ENCODE measurements around the gene MGMT. TPM values are rescaled to one million over a fixed set of nuclear protein-coding genes. Genes with fewer than 3 reads are reported as not detected.

MGMT gene
- total RNA-seq, 1 experiment from 2014 or later = 21.2 TPM

- Histone ChIP-seq H3K36me3 (ENCODE audit: low read depth) (no peaks in the 10 kb centered on the region), H3K4me3 (no peak overlapping the region), H3K9me3 (ENCODE audit: insufficient read depth, low read depth) (no peaks in the 10 kb centered on the region), H3K27ac (no peak overlapping the region), H2AFZ (no peak overlapping the region), H3K79me2 (ENCODE audit: low read depth) (no peaks in the 10 kb centered on the region), H3K4me2 (no peak overlapping the region), H3K9me2 (ENCODE audit: insufficient read depth) (no peaks in the 10 kb centered on the region), H3K27me3 (ENCODE audit: insufficient read depth, low read depth) (no peaks in the 10 kb centered on the region), H3K4me1 (replicated peaks; ENCODE audit: insufficient read depth) (no peaks in the 10 kb centered on the region), H4K20me1 (ENCODE audit: insufficient read depth) (no peaks in the 10 kb centered on the region), H3F3A (ENCODE audit: insufficient read depth, low read depth) (no peaks in the 10 kb centered on the region)
- TF ChIP-seq EZH2 (IDR thresholded peaks at IDR 0.05; ENCODE audit: low read depth) (no peak), CTCF (conservative IDR thresholded peaks at IDR 0.05) (no peak)
- intact Hi-C loops (cut with micrococcal nuclease; ENCODE audit: unreplicated experiment) = no loop called here
- no TSS peak for BruUV-seq (replicated peaks)
- ChIA-PET CTCF (no interaction called here), POLR2A (ENCODE audit: unreplicated experiment) (no interaction called here)
- DNase-seq = no peak
These were observed 214.8 kb downstream of the MGMT start for GRCh38 chr10:129681856-129682255.

GRCh38 chr10:129683519-129683918 is 216.5 kb downstream of the MGMT start:
- no peak overlapping the region for H3K4me3 ChIP-seq
- H3K4me1 ChIP-seq (replicated peaks; ENCODE audit: insufficient read depth) = no peaks in the 10 kb centered on the region
- no peaks in the 10 kb centered on the region for H3K79me2 ChIP-seq (ENCODE audit: low read depth)
- H3K4me2 ChIP-seq = no peak overlapping the region
- no peaks in the 10 kb centered on the region for H3K27me3 ChIP-seq (ENCODE audit: insufficient read depth, low read depth)
- no peak overlapping the region for H2AFZ ChIP-seq
- H3K36me3 ChIP-seq (ENCODE audit: low read depth) = no peaks in the 10 kb centered on the region
- ChIA-PET POLR2A (ENCODE audit: unreplicated experiment) (no interaction called here), CTCF (no interaction called here)
- no peak for TF ChIP-seq CTCF (conservative IDR thresholded peaks at IDR 0.05)
- TF ChIP-seq EZH2 (IDR thresholded peaks at IDR 0.05; ENCODE audit: low read depth) = no peak
- H3K9me3 ChIP-seq (ENCODE audit: insufficient read depth, low read depth) = no peaks in the 10 kb centered on the region
- no peaks in the 10 kb centered on the region for H3K9me2 ChIP-seq (ENCODE audit: insufficient read depth)
- H3K27ac ChIP-seq = no peak overlapping the region
- no peaks in the 10 kb centered on the region for H3F3A ChIP-seq (ENCODE audit: insufficient read depth, low read depth)
- DNase-seq = no peak
- no peaks in the 10 kb centered on the region for H4K20me1 ChIP-seq (ENCODE audit: insufficient read depth)
- intact Hi-C loops (cut with micrococcal nuclease; ENCODE audit: unreplicated experiment) = no loop called here
- no TSS peak for BruUV-seq (replicated peaks)

GRCh38 chr10:129683920-129684319 is 216.9 kb downstream of the MGMT start:
- Histone ChIP-seq H3F3A (ENCODE audit: insufficient read depth, low read depth) (no peaks in the 10 kb centered on the region), H3K4me2 (no peak overlapping the region), H3K9me3 (ENCODE audit: insufficient read depth, low read depth) (no peaks in the 10 kb centered on the region), H3K27ac (no peak overlapping the region), H3K36me3 (ENCODE audit: low read depth) (no peaks in the 10 kb centered on the region), H3K9me2 (ENCODE audit: insufficient read depth) (no peaks in the 10 kb centered on the region), H2AFZ (no peak overlapping the region), H4K20me1 (ENCODE audit: insufficient read depth) (no peaks in the 10 kb centered on the region), H3K4me3 (no peak overlapping the region), H3K79me2 (ENCODE audit: low read depth) (no peaks in the 10 kb centered on the region), H3K4me1 (replicated peaks; ENCODE audit: insufficient read depth) (no peaks in the 10 kb centered on the region), H3K27me3 (ENCODE audit: insufficient read depth, low read depth) (no peaks in the 10 kb centered on the region)
- ChIA-PET CTCF (no interaction called here), POLR2A (ENCODE audit: unreplicated experiment) (no interaction called here)
- no TSS peak for BruUV-seq (replicated peaks)
- DNase-seq = no peak
- TF ChIP-seq EZH2 (IDR thresholded peaks at IDR 0.05; ENCODE audit: low read depth) = no peak
- intact Hi-C loops (cut with micrococcal nuclease; ENCODE audit: unreplicated experiment) = no loop called here

GRCh38 chr10:129685271-129685670 is 218.2 kb downstream of the MGMT start:
- no peak for DNase-seq
- no peaks in the 10 kb centered on the region for H3K9me2 ChIP-seq (ENCODE audit: insufficient read depth)
- no peak overlapping the region for H3K27ac ChIP-seq
- ChIA-PET POLR2A (ENCODE audit: unreplicated experiment) (no interaction called here), CTCF (no interaction called here)
- no peak overlapping the region for H2AFZ ChIP-seq
- TF ChIP-seq EZH2 (IDR thresholded peaks at IDR 0.05; ENCODE audit: low read depth) (no peak), CTCF (conservative IDR thresholded peaks at IDR 0.05) (no peak)
- no peak overlapping the region for H3K4me3 ChIP-seq
- no peaks in the 10 kb centered on the region for H3K4me1 ChIP-seq (replicated peaks; ENCODE audit: insufficient read depth)
- intact Hi-C loops (cut with micrococcal nuclease; ENCODE audit: unreplicated experiment) = no loop called here
- H3K4me2 ChIP-seq = no peak overlapping the region
- H3K79me2 ChIP-seq (ENCODE audit: low read depth) = no peaks in the 10 kb centered on the region
- BruUV-seq (replicated peaks) = no TSS peak
- no peaks in the 10 kb centered on the region for H3F3A ChIP-seq (ENCODE audit: insufficient read depth, low read depth)
- no peaks in the 10 kb centered on the region for H3K27me3 ChIP-seq (ENCODE audit: insufficient read depth, low read depth)
- no peaks in the 10 kb centered on the region for H3K9me3 ChIP-seq (ENCODE audit: insufficient read depth, low read depth)
- H4K20me1 ChIP-seq (ENCODE audit: insufficient read depth) = no peaks in the 10 kb centered on the region
- H3K36me3 ChIP-seq (ENCODE audit: low read depth) = no peaks in the 10 kb centered on the region

Data from PC-9 (cell line).